NCI-H2081 (cell line): ENCODE measurements around the gene SUPT3H.
"Not testable (repeated sequence)": the region's sequence is repeated elsewhere in the genome, so short reads cannot be mapped to it uniquely, and the experiment has no call there.

Source experiments
- DNase-seq, 2 experiments: peaks; one replicate each; lab custom pipeline; 2025; lab: John Stamatoyannopoulos, UW

The SUPT3H gene

DNA sequence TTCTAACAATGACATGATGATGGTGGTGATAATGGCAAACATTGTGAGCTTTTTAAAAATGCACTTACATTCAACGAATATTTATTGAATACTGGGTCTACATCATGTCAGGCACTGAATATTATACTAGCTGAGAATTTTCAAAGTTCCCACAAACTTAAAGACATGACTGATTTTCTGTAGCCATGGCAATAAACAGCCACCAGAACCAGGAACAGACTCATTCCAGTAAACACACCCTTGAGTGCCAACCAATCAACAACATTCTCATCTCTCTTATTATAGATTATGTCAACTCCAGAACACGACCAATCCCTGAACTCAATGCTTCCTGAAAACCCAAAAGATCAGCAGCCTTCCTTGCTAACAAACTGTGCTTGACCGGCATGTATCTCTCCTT is 262.0 kb downstream of the SUPT3H start:
- DNase-seq: no peak

DNA sequence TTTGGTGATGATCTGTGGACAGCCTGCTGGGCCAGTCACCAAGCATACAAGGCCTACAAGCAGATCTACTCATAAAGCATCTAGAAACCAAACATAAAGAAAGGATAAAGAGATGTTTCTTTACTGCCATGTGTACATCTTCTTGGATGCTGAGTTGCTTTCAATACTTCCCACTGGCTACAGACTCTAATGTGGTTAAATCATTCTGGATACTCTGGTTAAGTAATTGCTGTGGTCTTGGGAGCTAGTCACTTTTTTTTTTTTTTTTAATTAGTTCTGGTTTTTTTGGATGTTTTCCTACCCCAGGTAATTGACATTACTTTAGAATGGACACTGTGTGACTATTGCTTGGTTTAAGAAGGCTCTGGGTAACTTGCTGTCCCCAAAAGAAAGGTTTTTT is 265.0 kb downstream of the SUPT3H start:
- no peak for DNase-seq

DNA sequence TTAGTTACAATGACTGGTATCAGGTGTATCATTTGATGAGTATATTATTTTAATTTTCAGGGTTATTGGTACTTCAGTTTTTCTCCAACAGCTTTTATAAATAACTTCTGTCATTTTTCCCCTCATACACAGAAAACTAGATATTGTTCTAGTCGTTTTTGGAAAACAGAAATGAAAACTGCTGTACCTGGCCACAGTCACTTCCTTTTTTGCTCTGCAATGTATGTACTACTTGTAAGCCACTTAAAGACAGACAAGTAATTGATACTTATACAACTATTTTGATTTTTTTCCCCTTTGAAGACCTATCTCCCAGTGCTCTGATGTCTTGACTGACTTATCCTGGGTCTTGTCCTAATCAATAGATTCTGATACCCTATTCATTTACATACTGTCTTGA is 268.2 kb downstream of the SUPT3H start:
- no peak for DNase-seq

DNA sequence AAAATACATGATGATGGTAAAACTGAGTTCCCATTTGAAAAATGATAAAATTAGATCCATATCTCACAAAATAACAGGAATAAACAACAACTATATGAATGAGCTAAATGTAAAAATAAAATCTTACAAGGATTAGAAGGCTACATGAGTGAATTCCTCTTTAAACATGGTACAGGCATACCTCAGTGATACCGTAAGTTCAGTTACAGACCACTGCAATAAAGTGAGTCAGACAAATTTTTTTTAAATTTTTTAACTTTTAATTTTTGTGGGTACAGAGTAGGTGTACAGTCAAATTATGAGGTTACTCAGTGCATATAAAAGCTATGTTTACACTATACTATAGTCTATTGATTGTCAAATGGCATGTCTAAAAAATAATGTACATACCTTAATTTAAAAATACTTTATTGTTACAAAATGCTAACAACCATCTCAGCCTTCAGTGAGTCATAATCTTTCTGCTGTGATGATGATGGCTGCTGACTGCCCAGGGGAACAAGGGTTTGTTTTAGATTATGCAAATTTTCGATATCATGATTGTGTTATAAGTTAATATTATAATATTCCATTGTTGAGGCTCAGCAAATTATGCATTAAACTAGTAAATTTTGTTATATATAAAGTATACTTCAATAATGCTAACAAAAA is 272.4 kb downstream of the SUPT3H start:
- no peak for DNase-seq

DNA sequence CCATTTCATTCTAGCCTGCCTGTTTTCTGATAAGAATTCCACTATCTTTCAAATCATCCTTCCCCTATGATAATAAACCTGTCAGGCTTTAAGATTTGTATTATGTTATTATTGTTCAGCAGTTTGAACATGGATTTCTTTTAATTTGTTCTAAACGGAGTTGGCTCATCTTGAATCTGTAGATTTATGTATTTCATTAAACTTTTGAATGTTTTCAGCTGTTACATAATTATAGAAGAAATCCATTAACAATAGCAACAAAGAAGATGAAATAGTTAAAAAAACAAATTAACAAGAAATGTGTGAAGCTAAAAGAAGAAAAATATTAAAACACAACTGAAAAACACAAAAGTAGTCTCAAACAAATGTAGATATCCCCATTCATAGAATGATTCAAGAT is 273.3 kb downstream of the SUPT3H start:
- DNase-seq: no peak

DNA sequence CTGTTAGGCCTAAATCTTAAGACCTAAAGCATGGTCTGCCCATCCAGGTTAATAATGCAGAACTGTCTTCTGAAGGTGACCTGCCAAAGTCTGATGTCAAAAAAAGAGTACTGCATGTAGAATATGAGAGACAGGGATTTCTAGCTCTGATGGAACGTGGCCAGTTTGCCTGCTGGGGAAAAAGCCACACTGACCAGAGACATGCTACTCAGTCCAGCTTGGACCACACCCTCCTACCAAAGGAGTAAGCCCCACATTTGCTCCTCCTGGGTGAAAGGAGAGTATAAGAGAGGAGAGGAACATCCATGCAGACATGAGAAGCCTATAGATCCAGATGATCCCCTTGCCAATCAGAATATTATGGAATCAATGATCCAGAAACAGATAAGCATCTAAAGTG is 279.5 kb downstream of the SUPT3H start:
- DNase-seq: no peak

DNA sequence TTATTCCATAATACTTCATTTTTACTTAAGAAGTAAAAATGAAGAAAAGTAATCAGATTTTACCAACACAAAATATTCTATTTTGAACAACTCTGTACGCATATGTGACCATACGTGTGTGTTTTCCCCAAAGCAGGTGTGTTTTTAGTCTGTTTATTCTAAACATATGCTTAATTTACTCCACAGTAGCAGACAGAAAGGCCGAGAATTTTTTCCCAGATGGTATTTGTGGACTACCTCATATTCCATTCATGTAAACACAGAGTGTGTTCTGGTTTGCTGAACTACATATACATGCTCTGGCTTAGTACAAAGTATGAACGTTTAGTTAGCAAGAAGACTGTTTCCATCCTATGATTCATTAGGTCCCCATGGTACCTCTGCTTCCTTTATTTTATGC is 282.9 kb downstream of the SUPT3H start:
- no peak for DNase-seq

DNA sequence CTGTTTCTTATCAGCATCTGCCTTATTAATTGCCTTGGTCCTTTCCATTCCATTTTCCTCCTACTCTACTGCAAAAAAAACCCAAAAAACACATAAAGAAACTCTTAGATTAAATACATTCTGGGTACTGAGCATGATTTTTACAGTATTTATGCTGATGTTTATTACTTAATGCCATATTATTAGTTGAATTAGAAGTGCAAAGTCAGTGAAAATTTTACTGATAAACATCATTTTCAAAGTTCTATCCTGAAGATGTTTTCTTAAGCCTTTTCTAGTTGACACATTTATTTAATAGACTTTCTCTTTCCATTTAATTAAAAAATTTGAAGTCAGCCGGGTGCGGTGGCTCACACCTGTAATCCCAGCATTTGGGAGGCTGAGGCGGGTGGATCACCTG is 285.6 kb downstream of the SUPT3H start:
- no peak for DNase-seq

DNA sequence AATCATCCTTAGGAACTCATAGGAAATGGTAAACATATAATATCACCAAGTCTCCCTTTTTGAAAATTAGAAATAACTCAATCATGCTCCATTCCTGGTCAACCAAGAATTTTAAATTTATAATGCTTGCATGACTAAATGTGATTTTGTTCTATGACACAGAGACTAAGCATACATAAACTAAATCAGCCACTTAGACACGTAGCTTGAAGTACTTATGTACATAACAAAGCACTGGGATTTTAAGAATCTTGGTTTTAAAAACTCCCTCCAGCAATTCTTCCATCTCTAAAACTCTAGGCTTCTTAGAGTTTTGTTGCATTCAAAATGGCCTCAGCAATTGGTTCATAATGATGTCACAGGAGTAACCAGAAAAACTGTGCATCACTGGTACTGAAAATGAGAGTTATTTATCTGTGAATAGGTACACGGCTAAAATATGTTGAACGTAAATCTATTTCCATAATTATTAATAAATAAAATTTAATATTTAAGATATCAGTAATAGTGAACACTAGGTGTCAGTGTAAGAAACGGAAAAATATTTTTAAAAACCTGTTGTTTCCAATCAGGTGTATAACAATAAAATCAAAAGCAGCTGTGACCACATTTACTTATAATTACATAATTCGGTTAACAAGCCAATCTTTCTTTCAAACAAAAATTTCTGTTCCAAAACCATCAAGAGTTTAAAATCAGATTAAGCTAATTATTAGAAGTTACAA is 291.2 kb downstream of the SUPT3H start:
- DNase-seq: no peak

DNA sequence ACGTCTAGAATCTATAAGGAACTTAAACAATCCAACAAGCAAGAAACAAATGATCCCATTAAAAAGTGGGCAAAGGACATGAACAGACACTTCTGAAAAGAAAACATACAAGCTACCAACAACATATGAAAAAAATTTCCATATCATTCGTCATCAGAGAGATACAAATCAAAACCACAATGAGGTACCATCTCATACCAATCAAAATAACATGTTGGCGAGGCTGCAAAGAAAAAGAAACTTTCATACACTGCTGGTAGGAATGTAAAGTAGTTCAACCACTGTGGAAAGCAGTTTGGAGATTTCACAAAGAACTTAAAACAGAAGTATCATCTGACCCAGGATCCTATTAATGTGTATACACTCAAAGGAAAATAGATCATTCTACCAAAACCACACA is 293.5 kb downstream of the SUPT3H start:
- no peak for DNase-seq

DNA sequence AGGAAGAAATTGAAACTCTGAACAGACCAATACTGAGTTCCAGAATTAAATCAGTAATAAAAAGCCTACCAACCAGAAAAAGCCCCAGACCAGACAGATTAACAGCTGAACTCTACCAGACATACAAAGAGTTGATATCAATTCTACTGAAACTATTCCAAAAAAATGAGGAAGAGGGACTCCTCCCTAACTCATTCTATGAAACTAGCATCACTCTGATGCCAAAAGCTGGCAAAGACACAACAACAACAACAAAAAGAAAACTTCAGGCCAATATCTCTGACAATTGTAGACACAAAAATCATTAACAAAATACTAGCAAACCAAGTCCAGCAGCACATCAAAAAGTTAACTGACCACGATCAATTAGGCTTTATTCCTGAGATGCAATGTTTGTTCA is 295.6 kb downstream of the SUPT3H start:
- no peak for DNase-seq

DNA sequence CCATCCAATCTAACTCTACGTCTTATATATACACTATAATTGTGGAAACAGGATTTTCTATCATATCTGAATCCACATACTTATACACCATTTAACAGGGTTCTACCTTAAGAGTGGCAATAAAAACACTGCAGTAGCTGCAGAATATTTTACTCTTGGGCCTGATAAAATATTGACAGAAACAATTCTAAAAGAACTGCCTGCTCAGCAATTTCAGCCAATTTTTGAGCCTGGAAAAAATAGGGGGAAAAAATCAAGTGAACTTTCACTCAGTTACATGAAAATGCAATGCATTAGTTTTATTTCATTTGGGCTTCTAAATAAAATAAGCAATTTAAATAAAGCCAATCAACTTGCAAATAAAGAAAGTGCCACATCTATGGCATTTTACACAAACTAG is 296.1 kb downstream of the SUPT3H start:
- DNase-seq: no peak

DNA sequence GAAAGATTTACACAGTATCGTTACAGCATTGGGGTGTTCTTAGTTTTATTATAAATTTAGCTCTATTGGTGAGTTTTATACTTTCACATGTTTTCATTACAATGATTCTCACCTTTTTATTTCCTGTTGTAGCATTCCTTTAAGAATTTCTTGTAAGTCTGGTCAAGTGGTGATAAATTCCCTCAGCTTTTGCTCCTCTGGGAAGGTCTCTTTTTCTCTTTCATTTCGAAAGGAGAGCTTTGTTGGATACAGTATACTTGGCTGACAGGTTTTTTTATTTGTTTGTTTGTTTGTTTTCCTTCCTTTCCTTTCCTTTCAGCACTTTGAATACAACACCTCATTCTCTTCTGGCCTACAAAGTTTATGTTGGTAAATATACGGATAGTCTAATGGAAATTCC is 299.3 kb downstream of the SUPT3H start:
- DNase-seq: no peak

DNA sequence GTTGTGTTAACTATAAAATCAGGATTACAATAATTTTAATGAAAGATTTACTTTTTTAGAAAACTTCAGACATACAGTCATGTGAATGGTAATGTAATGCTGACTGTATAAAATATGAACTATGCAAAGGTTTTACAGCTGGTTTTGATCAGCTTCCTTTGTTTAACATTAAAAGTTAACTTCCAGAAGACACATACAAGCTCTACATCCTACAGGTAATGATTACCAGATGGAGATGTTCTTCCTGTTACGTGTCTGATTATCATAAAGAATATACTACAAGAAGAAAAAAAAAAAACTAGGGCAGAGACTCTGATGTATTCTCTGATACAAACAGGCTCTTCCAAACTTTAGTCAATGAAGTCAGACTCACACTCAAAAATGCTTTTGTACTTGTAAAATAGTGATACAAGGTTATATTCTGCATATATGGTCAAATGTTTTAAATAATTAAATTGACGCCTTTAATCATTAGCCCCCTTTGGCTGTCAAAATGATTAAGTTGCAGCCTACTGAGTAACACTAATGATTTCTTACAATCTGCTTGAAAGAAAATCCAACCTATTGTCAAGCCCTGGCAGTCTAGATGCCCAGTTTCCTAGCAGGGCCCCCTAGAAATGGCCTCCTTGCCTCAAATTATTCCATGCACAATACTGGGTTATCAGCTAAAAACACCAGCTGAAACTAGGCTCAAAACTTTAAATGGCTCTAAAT is 301.4 kb downstream of the SUPT3H start:
- no peak for DNase-seq

DNA sequence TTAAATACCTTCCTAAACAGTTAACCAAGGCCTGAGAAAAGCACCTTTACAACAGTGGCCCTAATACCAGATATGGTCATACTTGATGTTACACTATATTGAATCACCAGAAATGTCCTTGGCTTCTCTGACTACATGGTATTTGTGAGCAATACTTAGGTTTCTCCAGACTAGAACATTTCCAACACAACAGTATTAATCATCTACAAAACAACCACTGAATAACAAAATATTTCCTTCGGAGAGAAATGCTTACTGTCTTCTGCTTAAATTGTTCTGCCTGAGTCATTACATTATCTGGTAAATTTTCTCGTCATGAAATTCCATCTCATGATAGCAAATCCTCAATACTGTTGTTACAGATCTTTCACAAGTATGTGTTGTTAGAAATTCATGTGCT is 302.5 kb downstream of the SUPT3H start:
- DNase-seq: no peak

DNA sequence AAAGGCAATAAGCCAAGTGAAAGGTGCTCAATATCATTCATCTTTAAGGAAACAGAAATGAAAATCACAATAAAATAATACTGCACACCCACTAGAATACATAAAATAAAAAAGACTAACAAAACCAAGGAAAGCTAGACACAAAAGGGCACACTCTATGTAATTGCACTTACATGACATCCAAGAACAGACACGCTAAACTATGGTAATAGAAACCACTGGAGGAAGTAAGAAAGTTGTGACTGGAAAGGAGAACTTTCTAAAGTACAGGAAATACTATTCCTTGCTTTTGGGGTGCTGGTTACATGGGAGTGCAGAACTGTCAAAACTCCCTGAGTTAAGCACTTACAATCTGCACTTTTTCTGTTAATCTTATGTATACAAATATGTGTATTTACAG is 303.3 kb downstream of the SUPT3H start:
- no peak for DNase-seq

DNA sequence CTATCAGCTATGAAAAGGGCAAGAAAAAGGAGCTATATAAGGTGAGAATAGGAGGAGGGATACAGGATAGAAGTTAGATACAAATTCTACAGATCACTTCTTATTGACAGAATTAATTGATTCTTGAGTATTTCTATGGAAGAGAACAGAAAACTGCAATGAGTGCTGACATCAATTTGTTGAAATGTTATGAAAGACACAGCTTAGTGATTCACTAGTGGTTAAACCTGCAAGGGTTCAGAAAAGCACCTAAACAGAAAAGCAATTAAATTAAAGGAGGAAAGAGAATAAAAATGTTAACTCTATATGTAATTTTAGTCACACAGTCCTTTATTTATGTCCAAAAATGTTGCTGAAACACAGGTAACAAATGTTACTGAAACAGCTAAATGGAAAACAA is 304.0 kb downstream of the SUPT3H start:
- no peak for DNase-seq

DNA sequence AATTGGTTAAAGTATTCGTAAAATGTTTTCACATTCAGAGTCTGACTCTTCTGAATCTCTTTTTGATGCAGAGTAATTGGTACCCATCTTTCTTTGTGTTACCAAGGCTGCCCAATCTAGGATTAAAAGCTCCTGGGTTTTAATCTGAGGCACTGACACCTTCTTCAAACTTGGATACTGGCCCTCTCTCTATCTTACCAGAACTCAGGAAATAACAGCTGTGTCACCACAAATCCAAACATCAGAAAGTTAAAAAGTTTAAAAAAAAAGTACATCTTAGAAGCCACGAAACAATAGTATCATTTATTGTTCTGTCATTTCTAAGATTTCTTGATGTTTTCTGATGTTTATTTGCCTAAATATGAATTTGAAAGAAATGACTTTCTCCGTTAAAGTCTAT is 305.1 kb downstream of the SUPT3H start:
- DNase-seq: no peak

DNA sequence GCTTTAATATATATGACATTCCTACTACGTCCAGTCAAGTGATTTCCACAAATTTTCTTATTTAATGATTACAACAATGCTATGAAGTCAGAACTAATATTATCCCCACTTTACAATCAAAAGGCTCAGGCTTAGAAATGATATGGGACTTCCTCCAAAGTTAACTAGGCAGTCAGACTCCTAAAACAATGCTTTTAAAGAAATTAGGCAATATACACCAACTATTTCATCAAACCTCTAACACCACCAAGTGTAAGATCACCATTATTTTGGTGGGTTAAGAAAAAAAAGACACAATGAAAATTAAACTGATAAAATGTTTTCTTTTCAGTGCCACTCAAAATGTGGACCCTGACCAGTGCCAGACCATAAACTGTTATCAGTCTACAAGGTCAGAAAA is 305.7 kb downstream of the SUPT3H start:
- DNase-seq: no peak

DNA sequence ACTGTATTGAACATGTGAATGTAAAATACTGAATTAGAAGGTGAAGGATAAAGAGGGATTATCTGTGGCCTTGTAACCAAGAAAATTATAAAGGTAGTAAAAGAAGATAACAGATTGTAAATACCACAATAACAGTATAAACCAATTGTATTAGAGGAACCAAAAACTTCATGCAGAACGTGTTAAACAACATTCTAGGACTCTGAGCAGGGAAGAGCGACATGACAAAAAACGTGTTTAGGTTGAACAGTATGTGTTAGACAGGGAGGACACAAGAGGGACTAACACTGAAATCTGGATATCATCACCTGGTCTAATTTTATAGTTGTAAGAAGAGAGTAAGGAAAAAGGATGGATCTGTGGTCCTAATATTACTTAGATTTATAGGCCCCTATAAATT is 308.6 kb downstream of the SUPT3H start:
- DNase-seq: no peak

DNA sequence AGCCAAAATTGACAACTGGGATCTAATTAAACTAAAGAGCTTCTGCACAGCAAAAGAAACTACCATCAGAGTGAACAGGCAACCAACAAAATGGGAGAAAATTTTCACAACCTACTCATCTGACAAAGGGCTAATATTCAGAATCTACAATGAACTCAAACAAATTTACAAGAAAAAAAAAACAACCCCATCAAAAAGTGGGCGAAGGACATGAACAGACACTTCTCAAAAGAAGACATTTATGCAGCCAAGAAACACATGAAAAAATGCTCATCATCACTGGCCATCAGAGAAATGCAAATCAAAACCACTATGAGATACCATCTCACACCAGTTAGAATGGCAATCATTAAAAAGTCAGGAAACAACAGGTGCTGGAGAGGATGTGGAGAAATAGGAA is 310.3 kb downstream of the SUPT3H start:
- DNase-seq: not testable (repeated sequence)

DNA sequence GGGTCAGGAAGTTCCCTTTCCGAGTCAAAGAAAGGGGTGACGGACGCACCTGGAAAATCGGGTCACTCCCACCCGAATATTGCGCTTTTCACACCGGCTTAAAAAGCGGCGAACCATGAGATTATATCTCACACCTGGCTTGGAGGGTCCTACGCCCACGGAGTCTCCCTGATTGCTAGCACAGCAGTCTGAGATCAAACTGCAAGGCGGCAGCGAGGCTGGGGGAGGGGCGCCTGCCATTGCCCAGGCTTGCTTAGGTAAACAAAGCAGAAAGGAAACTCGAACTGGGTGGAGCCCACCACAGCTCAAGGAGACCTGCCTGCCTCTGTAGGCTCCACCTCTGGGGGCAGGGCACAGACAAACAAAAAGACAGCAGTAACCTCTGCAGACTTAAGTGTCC is 315.1 kb downstream of the SUPT3H start:
- DNase-seq: not testable (repeated sequence)

DNA sequence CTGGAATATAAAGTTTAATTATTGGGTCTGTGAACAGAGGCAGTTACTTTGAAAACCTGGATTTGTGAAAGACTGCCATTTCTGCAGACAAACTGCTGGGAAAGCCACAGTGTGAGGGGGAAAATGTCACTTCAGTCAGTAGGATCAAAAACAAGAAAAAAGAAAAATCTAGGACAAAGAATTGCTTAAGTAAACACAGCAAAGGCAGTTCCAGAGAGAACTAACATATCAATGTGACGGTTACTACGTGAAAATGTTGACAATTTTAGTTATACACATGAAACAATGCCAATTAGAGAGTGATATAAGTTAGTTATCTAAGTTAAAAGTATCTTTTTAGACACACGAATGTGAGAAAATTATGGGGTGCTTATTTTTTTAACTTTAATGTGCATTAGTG is 320.0 kb downstream of the SUPT3H start:
- no peak for DNase-seq
